Fibroblast of the aortic adventitia (primary cell): ENCODE results near the gene TMEM8B. TPM values are rescaled to one million over a fixed set of nuclear protein-coding genes. Genes with fewer than 3 reads are reported as not detected.

Experiments used
- DNase-seq: peaks from one replicate; pipeline ENCODE4 v3.0.0-alpha.2; 2010; ENCODE audit warnings: low read depth
- H3K4me3 ChIP-seq: 2 replicates; pipeline ENCODE4 v1.5.1; 2011; ENCODE audit warnings: low read depth, mild to moderate bottlenecking, control low read depth, low read length, moderate library complexity
- total RNA-seq: library from RNA; depleted of rRNA; stranded (reverse); fragments of >200 nt; gene quantifications from 2 replicates; pipeline ENCODE4 v1.2.3, GENCODE V29; 2012; ENCODE audit warnings: low replicate concordance
- TF ChIP-seq, protein P1 (sequence below): IDR thresholded peaks from 2 replicates; pipeline ENCODE4 v1.5.1; 2011; ENCODE audit warnings: mild to moderate bottlenecking, low read length, control low read depth, inconsistent platforms; ENCODE audit not compliant: insufficient read depth

TMEM8B gene
- total RNA-seq, 1 donor: 2.8 TPM

DNA sequence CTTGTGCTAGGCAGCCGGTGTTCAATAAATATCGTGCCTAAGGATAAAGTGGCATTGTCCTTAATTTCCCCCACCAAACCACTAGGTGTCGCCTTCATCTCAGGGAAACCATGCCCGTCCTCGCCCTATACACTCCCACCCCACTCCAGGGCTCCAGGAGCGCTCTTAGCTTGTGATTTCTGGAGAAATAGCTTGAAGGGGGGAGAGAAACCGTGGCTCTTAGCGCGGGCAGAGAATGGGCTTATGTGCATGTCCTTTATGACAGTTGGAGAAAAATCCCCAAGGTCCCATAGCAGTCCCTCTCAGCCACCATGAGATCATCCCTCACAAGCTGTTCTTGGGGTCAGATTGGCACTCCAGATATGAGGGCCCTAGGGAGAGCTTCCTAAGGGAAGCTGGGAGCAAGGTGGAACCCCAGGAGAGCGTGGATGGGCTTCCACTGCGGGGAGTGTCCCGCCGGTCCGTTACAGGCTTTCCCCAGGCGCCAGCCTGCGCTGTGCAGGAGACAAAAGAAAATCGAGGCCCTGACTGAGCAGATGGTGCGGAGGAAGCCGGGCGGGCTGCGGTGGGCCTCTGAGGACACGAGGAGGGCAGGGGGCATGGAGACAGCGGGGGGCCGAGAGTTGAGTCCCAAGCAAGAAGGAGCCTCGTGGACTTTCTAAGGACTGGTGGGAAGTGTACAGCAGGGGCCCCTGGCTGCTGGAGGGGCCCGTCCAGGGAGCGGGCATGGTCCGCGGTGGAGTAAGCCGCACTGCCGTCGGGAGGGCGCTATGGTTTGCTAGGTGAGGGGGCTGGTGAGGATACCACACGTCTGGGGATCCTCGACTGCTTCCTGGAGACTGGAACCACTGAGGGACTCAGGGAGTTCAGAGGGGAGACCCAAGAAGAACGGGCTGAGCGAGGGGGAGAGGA lies 38.4 kb upstream of the TMEM8B start:
- TF ChIP-seq, protein P1, sequence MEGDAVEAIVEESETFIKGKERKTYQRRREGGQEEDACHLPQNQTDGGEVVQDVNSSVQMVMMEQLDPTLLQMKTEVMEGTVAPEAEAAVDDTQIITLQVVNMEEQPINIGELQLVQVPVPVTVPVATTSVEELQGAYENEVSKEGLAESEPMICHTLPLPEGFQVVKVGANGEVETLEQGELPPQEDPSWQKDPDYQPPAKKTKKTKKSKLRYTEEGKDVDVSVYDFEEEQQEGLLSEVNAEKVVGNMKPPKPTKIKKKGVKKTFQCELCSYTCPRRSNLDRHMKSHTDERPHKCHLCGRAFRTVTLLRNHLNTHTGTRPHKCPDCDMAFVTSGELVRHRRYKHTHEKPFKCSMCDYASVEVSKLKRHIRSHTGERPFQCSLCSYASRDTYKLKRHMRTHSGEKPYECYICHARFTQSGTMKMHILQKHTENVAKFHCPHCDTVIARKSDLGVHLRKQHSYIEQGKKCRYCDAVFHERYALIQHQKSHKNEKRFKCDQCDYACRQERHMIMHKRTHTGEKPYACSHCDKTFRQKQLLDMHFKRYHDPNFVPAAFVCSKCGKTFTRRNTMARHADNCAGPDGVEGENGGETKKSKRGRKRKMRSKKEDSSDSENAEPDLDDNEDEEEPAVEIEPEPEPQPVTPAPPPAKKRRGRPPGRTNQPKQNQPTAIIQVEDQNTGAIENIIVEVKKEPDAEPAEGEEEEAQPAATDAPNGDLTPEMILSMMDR: peak; percentile 87
- H3K4me3 ChIP-seq: peak overlapping the region; percentile 47

DNA sequence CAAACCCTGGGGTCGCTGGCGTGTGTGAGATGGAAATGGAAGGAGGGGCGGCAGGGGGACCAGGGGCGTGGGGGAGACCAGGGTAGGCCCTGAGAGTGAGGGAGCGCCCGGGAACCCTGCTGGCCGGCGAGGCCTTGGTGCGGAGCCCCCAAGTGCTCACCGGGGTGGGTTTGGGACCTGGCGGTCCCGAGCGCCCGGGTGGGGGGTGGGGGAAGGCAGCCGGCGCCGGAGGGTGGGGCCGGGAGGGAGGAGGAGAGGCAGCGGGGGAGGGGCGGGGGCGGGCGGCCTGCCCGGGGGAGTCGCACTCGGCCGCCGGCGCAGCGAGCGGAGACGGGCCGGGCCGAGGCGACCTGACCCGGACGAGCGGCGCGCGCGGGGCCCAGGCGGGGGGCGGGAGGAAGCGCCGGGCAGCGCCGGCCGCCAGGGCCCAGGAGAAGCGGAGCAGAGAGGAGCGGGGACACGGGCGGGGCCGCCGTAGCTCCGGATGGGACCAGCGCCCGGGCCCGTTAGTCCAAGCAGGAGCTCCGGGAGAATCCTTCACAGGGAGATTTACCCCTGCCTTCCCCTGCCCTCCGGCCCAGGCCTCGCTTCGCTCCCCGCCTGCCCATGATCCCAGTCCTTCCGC lies 37.6 kb upstream of the TMEM8B start, which contains the start of gene NPR2:
Gene NPR2 (plus strand): TSS at position 295 of the 625 bp plus-strand sequence. CDS start 818 bp downstream, outside the sequence.
- TF ChIP-seq, protein P1: no peak
- no peak for DNase-seq
- peak within 1 kb of the TSS; percentile 74 for H3K4me3 ChIP-seq

More for the DNA sequence above, 38.4 kb upstream of the TMEM8B start:
- DNase-seq: peak; percentile 91

DNA sequence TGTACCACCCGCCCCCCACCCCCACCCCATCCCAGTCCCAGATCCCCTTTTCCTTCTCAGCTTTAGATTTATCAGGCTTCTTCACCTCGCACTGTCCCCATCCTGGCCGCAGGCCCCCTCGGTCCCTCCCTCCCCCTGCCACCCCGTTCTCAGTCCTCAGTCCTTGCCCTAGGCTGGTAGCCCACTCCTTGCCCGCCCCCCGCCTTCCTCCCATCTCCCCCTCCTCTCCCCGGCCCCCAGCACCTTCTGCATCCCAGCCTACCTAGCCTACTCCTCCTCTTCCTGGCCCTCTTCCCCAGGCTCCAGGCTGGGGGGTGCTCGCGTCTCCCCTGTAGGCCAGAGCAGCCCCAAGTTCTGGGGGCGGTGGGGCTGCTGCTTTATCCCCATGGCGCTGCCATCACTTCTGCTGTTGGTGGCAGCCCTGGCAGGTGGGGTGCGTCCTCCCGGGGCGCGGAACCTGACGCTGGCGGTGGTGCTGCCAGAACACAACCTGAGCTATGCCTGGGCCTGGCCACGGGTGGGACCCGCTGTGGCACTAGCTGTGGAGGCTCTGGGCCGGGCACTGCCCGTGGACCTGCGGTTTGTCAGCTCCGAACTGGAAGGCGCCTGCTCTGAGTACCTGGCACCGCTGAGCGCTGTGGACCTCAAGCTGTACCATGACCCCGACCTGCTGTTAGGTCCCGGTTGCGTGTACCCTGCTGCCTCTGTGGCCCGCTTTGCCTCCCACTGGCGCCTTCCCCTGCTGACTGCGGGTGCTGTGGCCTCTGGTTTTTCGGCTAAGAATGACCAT lies 36.8 kb upstream of the TMEM8B start:
- no peak for DNase-seq
- TF ChIP-seq, protein P1: no peak
- H3K4me3 ChIP-seq: peak overlapping the region; percentile 74

DNA sequence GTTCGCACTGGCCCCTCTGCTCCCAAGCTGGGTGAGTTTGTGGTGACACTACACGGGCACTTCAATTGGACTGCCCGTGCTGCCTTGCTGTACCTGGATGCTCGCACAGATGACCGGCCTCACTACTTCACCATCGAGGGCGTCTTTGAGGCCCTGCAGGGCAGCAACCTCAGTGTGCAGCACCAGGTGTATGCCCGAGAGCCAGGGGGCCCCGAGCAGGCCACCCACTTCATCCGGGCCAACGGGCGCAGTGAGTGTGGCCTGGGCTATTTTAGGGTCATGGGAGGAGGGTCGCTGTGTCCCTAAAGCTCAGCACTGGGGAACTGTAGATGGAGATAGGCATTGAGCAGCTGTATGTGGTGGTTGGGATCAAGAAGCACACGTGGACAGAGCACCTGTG lies 36.2 kb upstream of the TMEM8B start:
- TF ChIP-seq, protein P1: no peak
- H3K4me3 ChIP-seq: peak overlapping the region; percentile 74
- no peak for DNase-seq

DNA sequence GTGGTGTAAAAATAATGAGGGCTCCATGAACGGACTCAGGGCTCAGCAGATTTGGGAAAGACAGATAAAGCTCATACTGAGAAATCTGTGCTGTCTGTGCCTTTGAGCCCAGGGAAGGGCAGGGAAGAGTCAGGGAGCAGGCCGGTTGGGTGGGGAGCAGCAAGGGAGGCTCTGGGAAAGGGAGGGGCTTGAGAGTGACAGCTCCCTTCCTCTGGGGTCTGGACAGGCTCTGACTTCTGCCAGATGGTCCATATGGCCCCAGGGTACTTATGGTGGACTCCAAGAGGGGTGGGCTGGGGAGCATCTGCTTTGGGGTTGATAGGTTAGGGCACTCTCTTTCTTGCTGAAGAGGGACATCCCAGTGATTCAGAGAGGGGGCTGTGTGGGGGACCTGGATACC lies 35.6 kb upstream of the TMEM8B start:
- TF ChIP-seq, protein P1: no peak
- DNase-seq: no peak
- H3K4me3 ChIP-seq: peak overlapping the region; percentile 74

DNA sequence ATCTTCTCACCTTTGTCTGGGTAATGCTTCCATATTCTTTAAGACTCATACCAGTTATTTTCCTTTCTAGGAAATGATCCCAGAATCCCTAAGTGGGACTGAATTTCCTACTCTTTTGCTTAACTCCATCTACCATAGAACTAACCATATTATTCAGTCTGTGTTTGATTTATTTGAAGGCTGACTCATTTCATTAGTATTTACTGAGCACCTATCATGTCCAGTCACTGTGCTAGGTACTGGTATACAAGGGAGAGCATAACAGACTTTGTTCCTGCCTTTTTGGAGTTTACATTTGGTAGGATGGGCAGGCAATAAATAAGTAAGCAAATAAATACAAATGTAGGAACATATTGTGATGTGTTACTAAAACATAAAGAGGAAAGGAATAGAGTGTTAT lies 33.3 kb upstream of the TMEM8B start:
- no peak for DNase-seq
- no peak overlapping the region for H3K4me3 ChIP-seq
- TF ChIP-seq, protein P1: no peak
